PFSK-1 (cell line): ENCODE results near the gene CLTCL1.

Source experiments
- FOXP2 ChIP-seq: optimal IDR thresholded peaks from 2 replicates; pipeline ENCODE3; 2011; ENCODE audit warnings: borderline replicate concordance, control low read depth, inconsistent platforms; ENCODE audit not compliant: insufficient read depth; ENCODE audit errors: extremely low read length, extremely low read depth
- POLR2AphosphoS5 ChIP-seq: IDR thresholded peaks from 2 replicates; pipeline ENCODE4 v1.6.1; 2012; ENCODE audit warnings: low read depth, mild to moderate bottlenecking, control low read depth, low read length, moderate library complexity
- SIN3A ChIP-seq: IDR thresholded peaks from 2 replicates; pipeline ENCODE4 v1.6.1; 2012; ENCODE audit warnings: mild to moderate bottlenecking, low read length, moderate library complexity, borderline replicate concordance; ENCODE audit not compliant: insufficient read depth
- TAF1 ChIP-seq: IDR thresholded peaks from 2 replicates; pipeline ENCODE4 v1.6.1; 2012; ENCODE audit warnings: low read length, control low read depth, borderline replicate concordance; ENCODE audit not compliant: insufficient read depth
- TF ChIP-seq, protein P1 (sequence below), 2 experiments: IDR thresholded peaks; 2 replicates each; pipeline versions ENCODE4 v1.6.1 to v1.8.0; 2011 to 2012; ENCODE audit warnings: low read depth in 2 of 2, low read length in 2 of 2, control low read depth in 1 of 2, inconsistent platforms in 1 of 2, mild to moderate bottlenecking in 1 of 2, moderate library complexity in 1 of 2; ENCODE audit not compliant: insufficient read depth in 1 of 2

DNA sequence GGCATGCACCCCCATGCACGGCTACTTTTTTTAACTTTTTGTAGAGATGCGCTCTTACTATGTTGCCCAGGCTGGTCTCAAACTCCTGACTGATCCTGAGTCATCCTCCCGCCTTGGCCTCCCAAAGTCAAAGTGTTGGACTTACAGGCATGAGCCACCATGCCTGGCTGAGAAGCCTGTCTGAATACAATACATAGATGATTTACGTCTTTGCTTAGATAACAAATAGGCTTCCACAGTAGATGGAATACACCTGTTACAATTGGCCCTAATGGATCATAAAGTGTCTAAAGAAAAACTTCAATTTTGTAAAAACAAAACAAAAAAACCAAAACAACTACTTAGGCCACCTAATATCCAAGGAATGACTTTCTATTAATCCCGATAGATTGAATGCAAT, 13.0 kb upstream of the CLTCL1 start:
- TF ChIP-seq TAF1 (no peak), POLR2AphosphoS5 (no peak), SIN3A (no peak), FOXP2 (no peak)
- TF ChIP-seq, protein P1, sequence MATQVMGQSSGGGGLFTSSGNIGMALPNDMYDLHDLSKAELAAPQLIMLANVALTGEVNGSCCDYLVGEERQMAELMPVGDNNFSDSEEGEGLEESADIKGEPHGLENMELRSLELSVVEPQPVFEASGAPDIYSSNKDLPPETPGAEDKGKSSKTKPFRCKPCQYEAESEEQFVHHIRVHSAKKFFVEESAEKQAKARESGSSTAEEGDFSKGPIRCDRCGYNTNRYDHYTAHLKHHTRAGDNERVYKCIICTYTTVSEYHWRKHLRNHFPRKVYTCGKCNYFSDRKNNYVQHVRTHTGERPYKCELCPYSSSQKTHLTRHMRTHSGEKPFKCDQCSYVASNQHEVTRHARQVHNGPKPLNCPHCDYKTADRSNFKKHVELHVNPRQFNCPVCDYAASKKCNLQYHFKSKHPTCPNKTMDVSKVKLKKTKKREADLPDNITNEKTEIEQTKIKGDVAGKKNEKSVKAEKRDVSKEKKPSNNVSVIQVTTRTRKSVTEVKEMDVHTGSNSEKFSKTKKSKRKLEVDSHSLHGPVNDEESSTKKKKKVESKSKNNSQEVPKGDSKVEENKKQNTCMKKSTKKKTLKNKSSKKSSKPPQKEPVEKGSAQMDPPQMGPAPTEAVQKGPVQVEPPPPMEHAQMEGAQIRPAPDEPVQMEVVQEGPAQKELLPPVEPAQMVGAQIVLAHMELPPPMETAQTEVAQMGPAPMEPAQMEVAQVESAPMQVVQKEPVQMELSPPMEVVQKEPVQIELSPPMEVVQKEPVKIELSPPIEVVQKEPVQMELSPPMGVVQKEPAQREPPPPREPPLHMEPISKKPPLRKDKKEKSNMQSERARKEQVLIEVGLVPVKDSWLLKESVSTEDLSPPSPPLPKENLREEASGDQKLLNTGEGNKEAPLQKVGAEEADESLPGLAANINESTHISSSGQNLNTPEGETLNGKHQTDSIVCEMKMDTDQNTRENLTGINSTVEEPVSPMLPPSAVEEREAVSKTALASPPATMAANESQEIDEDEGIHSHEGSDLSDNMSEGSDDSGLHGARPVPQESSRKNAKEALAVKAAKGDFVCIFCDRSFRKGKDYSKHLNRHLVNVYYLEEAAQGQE (IDR thresholded peaks at IDR 0.05; ENCODE audit: insufficient read depth in 1 of 2, low read depth in 2 of 2, low read length in 2 of 2), result no peak
